Endothelial cell of umbilical vein (primary cell): ENCODE results near the gene EXOC3.

Experiments
- CTCF ChIP-seq, 2 donors: IDR thresholded peaks; 1 replicate in 1 of 2; 2 replicates in 1 of 2; pipeline ENCODE4 v1.5.1; 2011; ENCODE audit warnings: low read length in 2 of 2, mild to moderate bottlenecking in 2 of 2, moderate library complexity in 2 of 2, control low read depth in 1 of 2, inconsistent platforms in 1 of 2, low read depth in 1 of 2; ENCODE audit not compliant: insufficient read depth in 1 of 2; ENCODE audit errors: extremely low read depth in 1 of 2
- EZH2 ChIP-seq: IDR thresholded peaks from 2 replicates; pipeline ENCODE4 v1.6.1; 2012; ENCODE audit warnings: borderline replicate concordance, low read depth, mild to moderate bottlenecking, moderate library complexity, low read length, inconsistent platforms; ENCODE audit not compliant: severe bottlenecking
- FOS ChIP-seq: IDR thresholded peaks from 2 replicates; pipeline ENCODE4 v1.6.1; 2011; ENCODE audit warnings: mild to moderate bottlenecking, low read length, moderate library complexity, borderline replicate concordance; ENCODE audit not compliant: insufficient read depth
- MAX ChIP-seq: IDR thresholded peaks from 2 replicates; pipeline ENCODE4 v1.6.1; 2011; ENCODE audit not compliant: insufficient read depth, insufficient read length
- POLR2A ChIP-seq: IDR thresholded peaks from 2 replicates; pipeline ENCODE4 v1.6.1; 2012; ENCODE audit warnings: low read depth, mild to moderate bottlenecking, control low read depth, low read length
- POLR2AphosphoS5 ChIP-seq: IDR thresholded peaks from 2 replicates; pipeline ENCODE4 v1.6.1; 2012; ENCODE audit warnings: low read depth, mild to moderate bottlenecking, control low read depth, low read length, moderate library complexity; ENCODE audit not compliant: insufficient read depth

GRCh38 chr5:404666-405241 is 38.2 kb upstream of the EXOC3 start:
- TF ChIP-seq MAX (no peak), CTCF (IDR thresholded peaks at IDR 0.05; ENCODE audit: extremely low read depth in 1 of 2, insufficient read depth in 1 of 2, low read depth in 1 of 2, low read length in 2 of 2) (no peak), FOS (no peak), EZH2 (no peak), POLR2A (no peak), POLR2AphosphoS5 (no peak)
